Adrenal gland (tissue), 5 donors: ENCODE measurements around the gene FMNL2.

Source experiments
- POLR2A ChIP-seq, 2 donors: fragments of 450-650 bp; IDR thresholded peaks; one replicate each; pipeline ENCODE4 v1.6.1; 2017; ENCODE audit warnings: antibody characterized with exemption in 2 of 2, mild to moderate bottlenecking in 2 of 2, moderate library complexity in 1 of 2
- TF ChIP-seq, protein P1 (sequence below), 6 experiments: fragments of 450-650 bp in 4 of 6; fragments of 200-600 bp in 2 of 6; sonication (generic) in 1 of 6; IDR thresholded peaks; 1 replicate in 5 of 6; 2 replicates in 1 of 6; pipeline versions ENCODE4 v1.5.1 to v1.8.0; 2016 to 2021; ENCODE audit warnings: antibody characterized with exemption in 6 of 6, mild to moderate bottlenecking in 2 of 6, moderate library complexity in 1 of 6
- donor health status: DM: no; HTN: no; CAD: no.

DNA sequence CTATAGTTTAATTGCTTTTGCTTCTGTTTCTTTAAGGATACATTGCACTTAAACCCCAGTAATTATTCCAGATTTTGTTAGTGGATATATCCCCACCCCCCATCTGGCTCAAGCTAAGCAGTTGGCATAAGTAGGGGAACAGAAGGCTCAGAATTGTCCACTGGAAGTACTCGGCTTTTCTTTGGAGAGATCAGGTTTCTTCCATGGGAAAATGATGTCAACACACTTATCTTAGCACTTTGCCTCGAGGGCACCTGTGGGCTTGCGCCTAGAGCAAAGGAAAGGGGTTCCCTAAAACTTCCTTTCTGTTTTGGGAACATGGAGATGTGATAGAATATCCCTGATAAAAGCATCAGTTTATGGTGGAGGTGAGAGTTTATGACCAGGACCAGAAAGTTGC lies 130.6 kb downstream of the FMNL2 start:
- TF ChIP-seq, protein P1, sequence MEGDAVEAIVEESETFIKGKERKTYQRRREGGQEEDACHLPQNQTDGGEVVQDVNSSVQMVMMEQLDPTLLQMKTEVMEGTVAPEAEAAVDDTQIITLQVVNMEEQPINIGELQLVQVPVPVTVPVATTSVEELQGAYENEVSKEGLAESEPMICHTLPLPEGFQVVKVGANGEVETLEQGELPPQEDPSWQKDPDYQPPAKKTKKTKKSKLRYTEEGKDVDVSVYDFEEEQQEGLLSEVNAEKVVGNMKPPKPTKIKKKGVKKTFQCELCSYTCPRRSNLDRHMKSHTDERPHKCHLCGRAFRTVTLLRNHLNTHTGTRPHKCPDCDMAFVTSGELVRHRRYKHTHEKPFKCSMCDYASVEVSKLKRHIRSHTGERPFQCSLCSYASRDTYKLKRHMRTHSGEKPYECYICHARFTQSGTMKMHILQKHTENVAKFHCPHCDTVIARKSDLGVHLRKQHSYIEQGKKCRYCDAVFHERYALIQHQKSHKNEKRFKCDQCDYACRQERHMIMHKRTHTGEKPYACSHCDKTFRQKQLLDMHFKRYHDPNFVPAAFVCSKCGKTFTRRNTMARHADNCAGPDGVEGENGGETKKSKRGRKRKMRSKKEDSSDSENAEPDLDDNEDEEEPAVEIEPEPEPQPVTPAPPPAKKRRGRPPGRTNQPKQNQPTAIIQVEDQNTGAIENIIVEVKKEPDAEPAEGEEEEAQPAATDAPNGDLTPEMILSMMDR (IDR thresholded peaks at IDR 0.05), result no peak
- TF ChIP-seq POLR2A (IDR thresholded peaks at IDR 0.05), result no peak
